Measurements from ENCODE around the gene RAI14.

RAI14 gene

DNA sequence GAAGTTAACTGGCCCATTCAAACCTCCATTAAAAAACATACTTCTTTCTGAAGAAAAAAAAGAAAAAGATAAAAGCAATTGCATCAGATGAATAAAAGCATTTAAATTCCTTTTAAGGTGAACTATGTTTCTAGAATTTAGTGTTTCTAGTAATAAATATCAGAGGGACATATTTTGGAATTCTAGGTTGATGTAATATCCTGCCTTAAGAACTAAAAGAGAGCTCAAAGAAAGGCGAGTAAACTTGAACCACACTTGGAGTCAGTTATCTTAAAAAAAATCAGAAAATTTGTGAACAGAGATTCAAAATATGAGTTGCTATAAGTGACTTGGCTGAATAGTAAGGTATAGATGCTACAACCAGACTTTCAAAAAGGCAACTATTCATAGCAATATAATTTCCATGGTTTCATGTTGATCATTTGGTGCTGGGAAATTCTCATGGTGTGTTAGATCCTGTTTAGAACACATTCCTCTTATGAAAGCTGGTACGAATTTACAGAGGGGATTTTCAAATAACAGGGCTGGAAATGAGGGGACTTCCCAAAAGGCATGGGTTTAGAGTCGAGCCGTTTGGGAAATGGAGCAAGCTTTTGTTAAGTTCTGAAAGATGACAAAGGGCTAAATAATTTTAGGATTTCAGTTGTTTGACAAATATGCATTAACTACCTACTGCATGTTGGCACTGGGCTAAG, 37.6 kb upstream of the RAI14 start:
- TF ChIP-seq, protein P1, sequence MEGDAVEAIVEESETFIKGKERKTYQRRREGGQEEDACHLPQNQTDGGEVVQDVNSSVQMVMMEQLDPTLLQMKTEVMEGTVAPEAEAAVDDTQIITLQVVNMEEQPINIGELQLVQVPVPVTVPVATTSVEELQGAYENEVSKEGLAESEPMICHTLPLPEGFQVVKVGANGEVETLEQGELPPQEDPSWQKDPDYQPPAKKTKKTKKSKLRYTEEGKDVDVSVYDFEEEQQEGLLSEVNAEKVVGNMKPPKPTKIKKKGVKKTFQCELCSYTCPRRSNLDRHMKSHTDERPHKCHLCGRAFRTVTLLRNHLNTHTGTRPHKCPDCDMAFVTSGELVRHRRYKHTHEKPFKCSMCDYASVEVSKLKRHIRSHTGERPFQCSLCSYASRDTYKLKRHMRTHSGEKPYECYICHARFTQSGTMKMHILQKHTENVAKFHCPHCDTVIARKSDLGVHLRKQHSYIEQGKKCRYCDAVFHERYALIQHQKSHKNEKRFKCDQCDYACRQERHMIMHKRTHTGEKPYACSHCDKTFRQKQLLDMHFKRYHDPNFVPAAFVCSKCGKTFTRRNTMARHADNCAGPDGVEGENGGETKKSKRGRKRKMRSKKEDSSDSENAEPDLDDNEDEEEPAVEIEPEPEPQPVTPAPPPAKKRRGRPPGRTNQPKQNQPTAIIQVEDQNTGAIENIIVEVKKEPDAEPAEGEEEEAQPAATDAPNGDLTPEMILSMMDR (IDR thresholded peaks at IDR 0.05) = no peak

DNA sequence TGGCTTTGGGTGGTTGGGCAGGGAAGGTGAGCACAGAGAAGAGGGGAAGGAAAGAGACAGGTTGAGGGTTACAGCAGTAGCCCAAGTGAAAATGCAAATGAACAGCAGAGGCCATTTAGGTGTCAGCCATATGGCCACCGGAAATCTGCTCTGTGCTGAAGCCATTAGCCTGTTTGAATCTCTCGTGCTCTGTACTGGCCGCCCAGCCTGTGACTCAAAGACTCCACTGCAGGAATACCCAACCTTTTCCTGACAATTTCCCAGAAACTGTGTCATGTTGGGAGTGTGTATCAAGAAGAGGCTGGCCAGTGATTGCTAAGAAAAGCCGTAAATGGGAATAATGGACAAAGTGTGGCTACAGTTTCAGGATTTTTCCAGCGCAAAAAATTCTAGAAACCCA, 35.9 kb upstream of the RAI14 start:
- TF ChIP-seq, protein P1 (IDR thresholded peaks at IDR 0.05) = no peak

DNA sequence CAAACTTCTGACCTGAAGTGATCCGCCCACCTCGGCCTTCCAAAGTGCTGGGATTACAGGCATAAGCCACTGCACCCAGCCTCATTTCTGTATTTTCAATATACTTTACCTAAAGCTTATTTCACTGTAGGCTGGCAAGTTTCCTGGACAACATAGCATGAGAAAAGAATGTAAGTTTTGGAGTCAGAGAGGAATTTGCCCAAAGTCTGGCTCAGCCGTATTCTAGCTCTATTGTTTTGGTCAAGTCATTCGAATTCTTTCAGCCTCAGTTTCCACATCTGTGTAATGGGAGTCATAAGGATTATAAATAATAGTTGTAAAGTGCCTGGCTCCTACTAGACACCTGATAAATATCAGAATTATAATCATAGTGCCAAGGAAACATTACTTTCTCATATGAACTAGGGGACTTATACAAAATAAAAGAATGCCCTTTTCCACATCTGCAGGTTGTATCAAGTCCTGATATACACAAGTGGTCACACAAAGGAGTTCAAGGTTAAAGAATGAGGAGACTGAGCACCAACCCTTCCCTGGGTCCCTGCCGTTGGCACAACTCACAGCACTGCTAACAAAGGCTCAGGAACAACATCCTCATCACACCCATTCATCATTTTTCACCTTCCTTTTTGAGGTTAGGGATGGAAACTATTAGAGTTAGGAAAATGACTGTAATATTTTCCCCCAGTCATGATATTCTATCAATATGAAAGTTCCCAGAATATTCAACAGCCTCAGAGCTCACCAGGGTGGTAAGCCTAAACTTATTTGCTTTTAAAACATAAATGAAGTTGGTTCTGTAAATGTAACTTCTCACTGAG, 34.6 kb upstream of the RAI14 start:
- TF ChIP-seq, protein P1 (IDR thresholded peaks at IDR 0.05) = no peak

DNA sequence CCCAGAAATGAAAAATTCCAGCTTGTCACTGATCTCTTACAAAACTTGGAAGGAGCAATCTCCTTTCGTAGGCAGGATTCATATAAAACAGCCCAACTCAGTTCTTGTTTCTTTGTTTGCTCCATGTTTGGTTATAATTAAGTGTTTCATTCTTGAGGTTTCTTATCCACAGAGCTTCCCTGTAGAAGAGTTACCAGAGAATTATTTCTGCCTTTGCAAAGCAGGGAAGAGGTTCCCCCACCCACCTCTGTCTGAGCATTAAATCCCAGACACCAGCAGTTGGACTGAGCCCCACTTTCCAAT, 34.1 kb upstream of the RAI14 start:
- TF ChIP-seq, protein P1 (IDR thresholded peaks at IDR 0.05) = no peak

DNA sequence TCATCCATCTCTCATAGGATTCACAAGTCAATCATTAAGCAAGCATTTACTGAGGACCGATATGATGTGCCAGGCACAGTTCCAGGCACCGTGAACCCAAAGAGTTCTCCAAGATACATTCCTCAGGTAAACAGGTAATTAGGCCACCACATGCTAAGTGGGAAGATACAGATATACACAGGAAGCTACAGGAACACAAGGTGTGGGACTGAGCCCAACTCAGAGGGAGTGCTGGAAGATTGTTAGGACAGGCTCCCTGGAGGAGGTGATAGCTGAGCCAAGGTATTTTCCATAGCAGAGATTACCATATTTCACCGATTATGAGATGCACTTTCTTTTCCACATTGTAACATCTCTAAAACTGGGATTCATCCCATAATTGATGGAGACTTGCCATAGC, 31.4 kb upstream of the RAI14 start:
- TF ChIP-seq, protein P1 (IDR thresholded peaks at IDR 0.05) = no peak

DNA sequence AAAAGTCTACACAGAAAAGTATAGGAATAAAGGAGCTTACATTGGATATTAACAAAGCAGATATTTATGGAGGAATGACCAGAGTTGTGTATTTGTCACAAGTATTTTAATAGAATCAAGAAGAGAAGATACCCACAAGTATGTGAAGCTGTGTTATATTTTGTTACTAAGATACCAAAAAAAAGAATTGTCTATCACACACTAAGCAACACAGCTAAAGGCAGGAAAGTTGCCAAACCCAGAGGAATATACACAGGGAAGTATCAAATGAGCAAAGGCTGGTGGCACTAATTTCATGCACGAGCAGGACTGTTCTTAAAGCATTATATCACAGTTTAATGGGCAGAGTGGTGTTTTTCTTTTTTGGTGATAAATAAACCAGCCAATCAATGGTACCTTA, 30.9 kb upstream of the RAI14 start:
- TF ChIP-seq, protein P1 (IDR thresholded peaks at IDR 0.05) = no peak

DNA sequence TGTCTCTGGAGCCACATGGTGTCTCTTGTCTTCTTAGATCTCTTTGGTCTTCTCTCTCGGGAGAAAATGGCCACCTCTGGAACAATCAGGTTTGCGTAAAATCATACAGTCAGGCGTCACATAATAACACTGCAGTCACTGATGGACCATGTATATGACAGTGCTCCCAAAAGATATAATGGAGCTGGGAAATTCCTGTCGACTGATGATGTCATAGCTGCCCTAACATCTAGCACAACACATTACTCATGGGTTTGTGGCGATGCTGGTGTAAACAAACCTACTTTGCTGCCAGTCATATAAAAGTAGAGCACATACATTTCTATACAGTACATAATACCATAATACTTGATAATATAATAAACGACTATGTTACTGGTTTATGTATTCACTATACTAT, 30.1 kb upstream of the RAI14 start:
- TF ChIP-seq, protein P1 (IDR thresholded peaks at IDR 0.05) = no peak

All from LNCAP (cell line).